Rectal smooth muscle tissue (tissue), 1 donor: Measurements from ENCODE around the gene SYP.
A peak's percentile ranks its signal among the peaks of the same experiment; 100 is the strongest.
"Not testable (repeated sequence)": the region's sequence is repeated elsewhere in the genome, so short reads cannot be mapped to it uniquely, and the experiment has no call there.

Source experiments
- H3K27ac ChIP-seq: one replicate; pipeline ENCODE4 v1.7.0; 2013; ENCODE audit warnings: low read depth, low read length, inconsistent platforms
- H3K27me3 ChIP-seq: one replicate; pipeline ENCODE4 v1.7.0; 2013; ENCODE audit warnings: low read length; ENCODE audit not compliant: control insufficient read depth, insufficient read depth
- H3K36me3 ChIP-seq: one replicate; pipeline ENCODE4 v1.7.0; 2013; ENCODE audit warnings: low read length; ENCODE audit not compliant: control insufficient read depth, insufficient read depth
- H3K4me1 ChIP-seq: one replicate; pipeline ENCODE4 v1.7.0; 2013; ENCODE audit warnings: low read length; ENCODE audit not compliant: control insufficient read depth, insufficient read depth
- H3K4me3 ChIP-seq: one replicate; pipeline ENCODE4 v1.7.0; 2013; ENCODE audit warnings: low read length
- H3K9ac ChIP-seq: one replicate; pipeline ENCODE4 v1.7.0; 2013; ENCODE audit warnings: low read length

SYP gene

GRCh38 chrX:49183701-49184281 lies 16.2 kb downstream of the SYP start:
- H3K4me3 ChIP-seq, result no peak overlapping the region
- H3K9ac ChIP-seq, result no peak overlapping the region
- no peaks in the 10 kb centered on the region for H3K27me3 ChIP-seq
- no peak overlapping the region for H3K27ac ChIP-seq
- H3K36me3 ChIP-seq, result peaks cover 4% of the 10 kb centered on the region
- no peaks in the 10 kb centered on the region for H3K4me1 ChIP-seq

- H3K27ac ChIP-seq, result no peak overlapping the region
- H3K4me1 ChIP-seq, result no peaks in the 10 kb centered on the region
- peaks cover 8% of the 10 kb centered on the region for H3K36me3 ChIP-seq
- no peak overlapping the region for H3K4me3 ChIP-seq
- H3K9ac ChIP-seq, result no peak overlapping the region
- H3K27me3 ChIP-seq, result no peaks in the 10 kb centered on the region
Measured at GRCh38 chrX:49179358-49179757, 20.6 kb downstream of the SYP start.

GRCh38 chrX:49178537-49178936 lies 21.5 kb downstream of the SYP start:
- Histone ChIP-seq H3K27ac (no peak overlapping the region), H3K36me3 (peaks cover 8% of the 10 kb centered on the region), H3K4me3 (no peak overlapping the region), H3K9ac (no peak overlapping the region), H3K4me1 (no peaks in the 10 kb centered on the region), H3K27me3 (no peaks in the 10 kb centered on the region)

GRCh38 chrX:49177873-49178480 lies 22.0 kb downstream of the SYP start:
- no peak overlapping the region for H3K4me3 ChIP-seq
- no peak overlapping the region for H3K27ac ChIP-seq
- H3K36me3 ChIP-seq, result peaks cover 4% of the 10 kb centered on the region
- no peaks in the 10 kb centered on the region for H3K4me1 ChIP-seq
- no peak overlapping the region for H3K9ac ChIP-seq
- H3K27me3 ChIP-seq, result no peaks in the 10 kb centered on the region

- no peak overlapping the region for H3K4me3 ChIP-seq
- no peak overlapping the region for H3K9ac ChIP-seq
- H3K27ac ChIP-seq, result peak overlapping the region; percentile 18
- H3K4me1 ChIP-seq, result no peaks in the 10 kb centered on the region
- H3K27me3 ChIP-seq, result no peaks in the 10 kb centered on the region
- H3K36me3 ChIP-seq, result peaks cover 4% of the 10 kb centered on the region
Measured at GRCh38 chrX:49177338-49177833, 22.6 kb downstream of the SYP start.

- Histone ChIP-seq H3K4me1 (no peaks in the 10 kb centered on the region), H3K36me3 (peaks cover 4% of the 10 kb centered on the region), H3K27ac (peak overlapping the region; percentile 18), H3K9ac (no peak overlapping the region), H3K4me3 (no peak overlapping the region), H3K27me3 (no peaks in the 10 kb centered on the region)
Measured at GRCh38 chrX:49176421-49177326, 23.3 kb downstream of the SYP start.

GRCh38 chrX:49175435-49176274 lies 24.3 kb downstream of the SYP start:
- H3K27me3 ChIP-seq, result no peaks in the 10 kb centered on the region
- no peak overlapping the region for H3K27ac ChIP-seq
- H3K4me3 ChIP-seq, result no peak overlapping the region
- H3K9ac ChIP-seq, result no peak overlapping the region
- no peaks in the 10 kb centered on the region for H3K4me1 ChIP-seq
- peaks cover 4% of the 10 kb centered on the region for H3K36me3 ChIP-seq

GRCh38 chrX:49174723-49175122 lies 25.3 kb downstream of the SYP start:
- H3K27ac ChIP-seq, result no peak overlapping the region
- peaks cover 4% of the 10 kb centered on the region for H3K36me3 ChIP-seq
- no peaks in the 10 kb centered on the region for H3K27me3 ChIP-seq
- H3K4me1 ChIP-seq, result no peaks in the 10 kb centered on the region
- H3K9ac ChIP-seq, result no peak overlapping the region
- H3K4me3 ChIP-seq, result no peak overlapping the region

- H3K4me1 ChIP-seq, H3K27ac ChIP-seq, H3K27me3 ChIP-seq, H3K9ac ChIP-seq, H3K4me3 ChIP-seq, H3K36me3 ChIP-seq: not testable (repeated sequence)
Measured at GRCh38 chrX:49173544-49173943, 26.4 kb downstream of the SYP start.

- Histone ChIP-seq H3K27ac (peak overlapping the region; percentile 84), H3K4me1 (no peaks in the 10 kb centered on the region), H3K27me3 (no peaks in the 10 kb centered on the region), H3K36me3 (peaks cover 4% of the 10 kb centered on the region), H3K9ac (peak overlapping the region; percentile 57), H3K4me3 (peak overlapping the region; percentile 59)
Measured at GRCh38 chrX:49172280-49172780, 27.7 kb downstream of the SYP start.

- Histone ChIP-seq H3K27me3 (no peaks in the 10 kb centered on the region), H3K4me1 (no peaks in the 10 kb centered on the region), H3K4me3 (peak within 1 kb of the TSS; percentile 59), H3K36me3 (peaks cover 4% of the 10 kb centered on the region), H3K27ac (peak within 1 kb of the TSS; percentile 84), H3K9ac (peak within 1 kb of the TSS; percentile 57)
Measured at GRCh38 chrX:49171752-49172279, 28.2 kb downstream of the SYP start, which contains the start of gene PLP2. Gene PLP2 (plus strand): TSS chrX:49171898. CDS start chrX:49172001, 103 bp downstream.
